ENCODE data around the gene CDX1. TPM values are rescaled to one million over a fixed set of nuclear protein-coding genes. Genes with fewer than 3 reads are reported as not detected.

Gene CDX1
- total RNA-seq, 1 experiment from 2014 or later, result not detected

- no peak for TF ChIP-seq CTCF (IDR thresholded peaks at IDR 0.05; ENCODE audit: unreplicated experiment)
- peaks cover 26% of the 10 kb centered on the region for H3K27me3 Mint-ChIP-seq (ENCODE audit: unreplicated experiment)
- intact Hi-C loops (cut with micrococcal nuclease; ENCODE audit: unreplicated experiment), result loop anchor here (1.0 kb wide), 3 partner anchors 58 to 276 kb away; no protein-coding TSS in a partner anchor
- no peak overlapping the region for H3K27ac Mint-ChIP-seq (ENCODE audit: unreplicated experiment)
- DNase-seq, result no peak
- H3K9me3 Mint-ChIP-seq (ENCODE audit: low read depth, unreplicated experiment), result no peaks in the 10 kb centered on the region
- CTCF ChIA-PET, result no interaction called here
- BruUV-seq (replicated peaks), result no TSS peak
- peaks cover 26% of the 10 kb centered on the region for H3K4me1 Mint-ChIP-seq (ENCODE audit: low read depth, unreplicated experiment)
- no peaks in the 10 kb centered on the region for H3K36me3 Mint-ChIP-seq (ENCODE audit: insufficient read depth, unreplicated experiment)
- no peak overlapping the region for H3K4me3 Mint-ChIP-seq (ENCODE audit: low read depth, unreplicated experiment)
Observed at GRCh38 chr5:150160448-150161081, 6.0 kb upstream of the CDX1 start.

- H3K9me3 Mint-ChIP-seq (ENCODE audit: low read depth, unreplicated experiment), result no peaks in the 10 kb centered on the region
- CTCF ChIA-PET, result interaction anchor here (0.5 to 1.3 kb wide), 4 partner anchors 54 to 65 kb away, joined by 3 to 7 read pairs (median 6); no protein-coding TSS in a partner anchor
- no peak overlapping the region for H3K27ac Mint-ChIP-seq (ENCODE audit: unreplicated experiment)
- TF ChIP-seq CTCF (IDR thresholded peaks at IDR 0.05; ENCODE audit: unreplicated experiment), result peak; percentile 96
- no TSS peak for BruUV-seq (replicated peaks)
- no peak overlapping the region for H3K4me3 Mint-ChIP-seq (ENCODE audit: low read depth, unreplicated experiment)
- DNase-seq, result peak; percentile 97
- no peaks in the 10 kb centered on the region for H3K36me3 Mint-ChIP-seq (ENCODE audit: insufficient read depth, unreplicated experiment)
- intact Hi-C loops (cut with micrococcal nuclease; ENCODE audit: unreplicated experiment), result loop anchor here (1.0 kb wide), 3 partner anchors 57 to 275 kb away; no protein-coding TSS in a partner anchor
- peaks cover 17% of the 10 kb centered on the region for H3K27me3 Mint-ChIP-seq (ENCODE audit: unreplicated experiment)
- H3K4me1 Mint-ChIP-seq (ENCODE audit: low read depth, unreplicated experiment), result peaks cover 26% of the 10 kb centered on the region
Observed at GRCh38 chr5:150161242-150162141, 5.1 kb upstream of the CDX1 start.

GRCh38 chr5:150162142-150162513 is 4.5 kb upstream of the CDX1 start:
- CTCF ChIA-PET, result interaction anchor here (1.2 to 1.3 kb wide), 2 partner anchors 54 to 56 kb away, joined by 7 read pairs; no protein-coding TSS in a partner anchor
- H3K27me3 Mint-ChIP-seq (ENCODE audit: unreplicated experiment), result peaks cover 11% of the 10 kb centered on the region
- no peak for DNase-seq
- BruUV-seq (replicated peaks), result no TSS peak
- H3K4me1 Mint-ChIP-seq (ENCODE audit: low read depth, unreplicated experiment), result peaks cover 26% of the 10 kb centered on the region
- no peak for TF ChIP-seq CTCF (IDR thresholded peaks at IDR 0.05; ENCODE audit: unreplicated experiment)
- H3K36me3 Mint-ChIP-seq (ENCODE audit: insufficient read depth, unreplicated experiment), result no peaks in the 10 kb centered on the region
- no peak overlapping the region for H3K27ac Mint-ChIP-seq (ENCODE audit: unreplicated experiment)
- H3K9me3 Mint-ChIP-seq (ENCODE audit: low read depth, unreplicated experiment), result no peaks in the 10 kb centered on the region
- intact Hi-C loops (cut with micrococcal nuclease; ENCODE audit: unreplicated experiment), result no loop called here
- no peak overlapping the region for H3K4me3 Mint-ChIP-seq (ENCODE audit: low read depth, unreplicated experiment)

- no peaks in the 10 kb centered on the region for H3K9me3 Mint-ChIP-seq (ENCODE audit: low read depth, unreplicated experiment)
- intact Hi-C loops (cut with micrococcal nuclease; ENCODE audit: unreplicated experiment), result no loop called here
- no peak overlapping the region for H3K4me3 Mint-ChIP-seq (ENCODE audit: low read depth, unreplicated experiment)
Observed at GRCh38 chr5:150163035-150163434, 3.5 kb upstream of the CDX1 start.

More at GRCh38 chr5:150163035-150163434, 3.5 kb upstream of the CDX1 start:
- no TSS peak for BruUV-seq (replicated peaks)
- H3K4me1 Mint-ChIP-seq (ENCODE audit: low read depth, unreplicated experiment), result peaks cover 26% of the 10 kb centered on the region
- CTCF ChIA-PET, result interaction anchor here (0.9 to 1.0 kb wide), 2 partner anchors 43 to 55 kb away, joined by 3 to 4 read pairs; no protein-coding TSS in a partner anchor
- DNase-seq, result no peak
- TF ChIP-seq CTCF (IDR thresholded peaks at IDR 0.05; ENCODE audit: unreplicated experiment), result no peak
- H3K27ac Mint-ChIP-seq (ENCODE audit: unreplicated experiment), result no peak overlapping the region
- peaks cover 1% of the 10 kb centered on the region for H3K27me3 Mint-ChIP-seq (ENCODE audit: unreplicated experiment)
- H3K36me3 Mint-ChIP-seq (ENCODE audit: insufficient read depth, unreplicated experiment), result no peaks in the 10 kb centered on the region
